GM12875 (cell line): Measurements from ENCODE around the gene SLC10A3.

Source experiments
- H3K4me3 ChIP-seq: one replicate; pipeline ENCODE4 v1.5.1; 2011; ENCODE audit warnings: low read depth, low read length, control low read depth
- CTCF ChIP-seq: IDR thresholded peaks from 2 replicates; pipeline ENCODE4 v1.5.1; 2011; ENCODE audit warnings: low read depth, mild to moderate bottlenecking, control low read depth, inconsistent platforms, low read length, moderate library complexity, borderline replicate concordance; ENCODE audit not compliant: insufficient read depth

Gene SLC10A3

DNA sequence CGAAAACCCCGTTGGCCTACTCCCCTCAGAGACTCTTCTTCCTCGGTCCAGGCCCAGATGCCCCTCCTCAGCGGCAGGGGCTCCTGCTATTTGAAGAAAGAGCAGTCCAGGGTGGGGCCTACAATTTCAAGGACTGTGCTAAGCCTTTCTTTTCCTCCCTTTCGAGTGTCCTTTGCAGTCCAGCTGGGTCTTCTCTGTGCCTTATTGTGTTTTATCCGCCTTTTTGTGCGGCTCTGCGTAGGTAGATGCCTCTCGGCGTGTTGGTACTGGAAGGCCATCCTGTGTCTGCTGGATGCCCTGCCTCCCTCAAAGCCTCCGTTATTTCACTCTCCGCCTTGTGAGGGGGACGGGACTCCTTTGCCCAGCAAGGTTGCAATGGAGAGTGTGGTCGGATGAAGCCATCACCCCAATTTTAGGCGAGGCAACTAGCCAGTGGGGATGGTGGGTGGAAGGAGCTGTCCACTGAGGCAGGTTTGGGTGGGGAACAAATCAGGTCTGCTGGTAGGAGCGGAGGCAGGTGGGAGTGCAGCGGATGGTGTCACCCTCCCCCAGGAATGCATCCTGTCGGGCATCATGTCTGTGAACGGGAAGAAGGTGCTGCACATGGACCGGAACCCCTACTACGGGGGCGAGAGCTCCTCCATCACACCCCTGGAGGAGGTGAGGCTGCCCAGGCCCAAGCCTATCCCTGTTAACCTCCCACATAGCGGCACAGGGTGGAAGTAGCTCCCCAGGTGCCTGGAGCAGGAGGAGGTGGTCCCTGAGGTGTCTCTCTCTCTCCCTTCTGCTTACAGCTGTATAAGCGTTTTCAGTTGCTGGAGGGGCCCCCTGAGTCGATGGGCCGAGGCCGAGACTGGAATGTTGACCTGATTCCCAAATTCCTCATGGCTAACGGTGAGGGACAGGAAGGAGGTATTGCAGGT, 52.2 kb downstream of the SLC10A3 start:
- TF ChIP-seq CTCF = no peak

More for the DNA sequence above, 52.2 kb downstream of the SLC10A3 start:
- peak overlapping the region; percentile 82 for H3K4me3 ChIP-seq
